ENCODE data around the gene AFG1L. TPM values are rescaled to one million over a fixed set of nuclear protein-coding genes. Genes with fewer than 3 reads are reported as not detected.

AFG1L gene
- total RNA-seq, 2 experiments from 2014 or later = 4.0 to 7.5 TPM

Other genes with a start within 250 kb of the AFG1L start
- gene OSTM1, start 220.3 kb upstream of the AFG1L start, total RNA-seq = 10 to 100 TPM; 25.2 to 25.5 TPM
- gene NR2E1, start 129.0 kb upstream of the AFG1L start, total RNA-seq = not detected
- gene SNX3, start 34.0 kb upstream of the AFG1L start, total RNA-seq = 10 to 100 TPM; 91.5 to 91.9 TPM